MCF 10A (cell line): ENCODE results near the gene GPANK1. TPM values are rescaled to one million over a fixed set of nuclear protein-coding genes. Genes with fewer than 3 reads are reported as not detected.

Source experiments
- BruUV-seq: library from RNA; stranded (reverse); fragments of 400-500 nt; replicated peaks from 2 replicates; lab custom pipeline; 2021; lab: Mats Ljungman, UMichigan
- CTCF ChIA-PET: fragments of 300-600 bp; sonication (Branson Sonifier 250); formaldehyde crosslinking; extraction: SDS; loops from one replicate; lab custom pipeline; 2021; ENCODE audit warnings: antibody characterized with exemption, inconsistent platforms; lab: Yijun Ruan, JAX
- POLR2A ChIA-PET: fragments of 300-600, 350-650 bp; sonication (Branson Sonifier 250); formaldehyde crosslinking; extraction: SDS; loops from one replicate; lab custom pipeline; 2020; ENCODE audit warnings: antibody characterized with exemption, inconsistent platforms; lab: Yijun Ruan, JAX
- DNase-seq: peaks from one replicate; pipeline ENCODE4 v3.0.0-alpha.2; 2018; ENCODE audit not compliant: unreplicated experiment
- H3K27ac Mint-ChIP-seq: one replicate; pipeline ENCODE4 v1.8.0; 2022; ENCODE audit warnings: mild to moderate bottlenecking, low read depth, mixed read lengths; ENCODE audit not compliant: unreplicated experiment
- H3K27me3 Mint-ChIP-seq: one replicate; pipeline ENCODE4 v1.8.0; 2022; ENCODE audit warnings: mixed read lengths; ENCODE audit not compliant: insufficient read depth, unreplicated experiment
- H3K36me3 Mint-ChIP-seq: one replicate; pipeline ENCODE4 v1.8.0; 2022; ENCODE audit warnings: mild to moderate bottlenecking, moderate library complexity, mixed read lengths; ENCODE audit not compliant: insufficient read depth, unreplicated experiment
- H3K4me1 Mint-ChIP-seq: one replicate; pipeline ENCODE4 v1.8.0; 2022; ENCODE audit warnings: mixed read lengths; ENCODE audit not compliant: insufficient read depth, unreplicated experiment
- H3K4me3 Mint-ChIP-seq: one replicate; pipeline ENCODE4 v1.8.0; 2022; ENCODE audit warnings: mild to moderate bottlenecking, moderate library complexity, mixed read lengths; ENCODE audit not compliant: unreplicated experiment
- H3K9me3 Mint-ChIP-seq: one replicate; pipeline ENCODE4 v1.8.0; 2022; ENCODE audit warnings: mixed read lengths; ENCODE audit not compliant: unreplicated experiment
- intact Hi-C: fragments of 100-400 bp; cut with micrococcal nuclease; formaldehyde crosslinking; loops from 2 replicates; pipeline ENCODE4 v1.14.1; 2022
- total RNA-seq: library from RNA; stranded (reverse); gene quantifications from 2 replicates; pipeline ENCODE4 v1.2.3, GENCODE V29; 2022
- TF ChIP-seq, protein P1 (sequence below): fragments of 200-600 bp; IDR thresholded peaks from one replicate; pipeline ENCODE4 v1.8.0; 2022; ENCODE audit warnings: antibody characterized with exemption, mild to moderate bottlenecking; ENCODE audit not compliant: unreplicated experiment

GPANK1 gene
- total RNA-seq, 1 experiment from 2014 or later = 13.0 TPM

DNA sequence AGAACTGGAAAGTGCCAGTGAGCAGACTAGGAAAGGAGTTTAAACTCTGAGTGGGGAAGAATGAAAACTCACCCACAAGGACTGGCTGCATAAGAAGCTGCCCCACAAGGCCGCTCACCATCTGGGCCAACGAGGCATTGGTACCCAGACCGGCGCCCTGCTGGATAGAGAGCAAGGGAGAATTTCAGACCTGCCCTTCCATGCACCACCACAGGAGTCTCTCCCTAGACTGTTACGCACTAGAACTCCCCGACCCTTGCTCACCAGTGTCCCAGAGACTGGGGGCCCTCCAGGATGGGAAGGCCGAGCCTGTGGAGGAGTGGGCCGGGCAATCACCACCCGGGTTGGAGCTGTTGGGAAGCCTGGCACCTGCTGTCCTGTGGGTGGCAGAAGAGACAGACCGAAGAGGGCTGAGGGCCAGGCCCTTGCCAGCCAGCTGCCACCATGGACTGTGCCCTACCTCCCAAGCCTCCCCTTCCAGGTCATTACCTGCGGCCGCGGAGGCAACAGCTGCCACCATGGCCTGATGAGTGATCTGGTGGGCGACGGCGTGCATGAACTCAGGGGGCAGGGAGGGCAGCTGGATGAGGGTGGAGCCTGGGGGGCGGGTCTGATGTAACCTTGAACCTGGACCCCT lies 20.9 kb downstream of the GPANK1 start:
- H3K9me3 Mint-ChIP-seq = no peaks in the 10 kb centered on the region
- intact Hi-C loops = no loop called here
- H3K4me1 Mint-ChIP-seq = no peaks in the 10 kb centered on the region
- no peaks in the 10 kb centered on the region for H3K27me3 Mint-ChIP-seq
- TF ChIP-seq, protein P1, sequence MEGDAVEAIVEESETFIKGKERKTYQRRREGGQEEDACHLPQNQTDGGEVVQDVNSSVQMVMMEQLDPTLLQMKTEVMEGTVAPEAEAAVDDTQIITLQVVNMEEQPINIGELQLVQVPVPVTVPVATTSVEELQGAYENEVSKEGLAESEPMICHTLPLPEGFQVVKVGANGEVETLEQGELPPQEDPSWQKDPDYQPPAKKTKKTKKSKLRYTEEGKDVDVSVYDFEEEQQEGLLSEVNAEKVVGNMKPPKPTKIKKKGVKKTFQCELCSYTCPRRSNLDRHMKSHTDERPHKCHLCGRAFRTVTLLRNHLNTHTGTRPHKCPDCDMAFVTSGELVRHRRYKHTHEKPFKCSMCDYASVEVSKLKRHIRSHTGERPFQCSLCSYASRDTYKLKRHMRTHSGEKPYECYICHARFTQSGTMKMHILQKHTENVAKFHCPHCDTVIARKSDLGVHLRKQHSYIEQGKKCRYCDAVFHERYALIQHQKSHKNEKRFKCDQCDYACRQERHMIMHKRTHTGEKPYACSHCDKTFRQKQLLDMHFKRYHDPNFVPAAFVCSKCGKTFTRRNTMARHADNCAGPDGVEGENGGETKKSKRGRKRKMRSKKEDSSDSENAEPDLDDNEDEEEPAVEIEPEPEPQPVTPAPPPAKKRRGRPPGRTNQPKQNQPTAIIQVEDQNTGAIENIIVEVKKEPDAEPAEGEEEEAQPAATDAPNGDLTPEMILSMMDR = no peak
- BruUV-seq = no TSS peak
- no peak overlapping the region for H3K27ac Mint-ChIP-seq
- POLR2A ChIA-PET = interaction anchor here (1.8 kb wide), 1 partner anchor 8 kb away, joined by 11 read pairs; the partner anchor contains the start of gene BAG6
- H3K4me3 Mint-ChIP-seq = no peak overlapping the region
- H3K36me3 Mint-ChIP-seq = peaks cover 77% of the 10 kb centered on the region
- CTCF ChIA-PET = no interaction called here
- DNase-seq = no peak

DNA sequence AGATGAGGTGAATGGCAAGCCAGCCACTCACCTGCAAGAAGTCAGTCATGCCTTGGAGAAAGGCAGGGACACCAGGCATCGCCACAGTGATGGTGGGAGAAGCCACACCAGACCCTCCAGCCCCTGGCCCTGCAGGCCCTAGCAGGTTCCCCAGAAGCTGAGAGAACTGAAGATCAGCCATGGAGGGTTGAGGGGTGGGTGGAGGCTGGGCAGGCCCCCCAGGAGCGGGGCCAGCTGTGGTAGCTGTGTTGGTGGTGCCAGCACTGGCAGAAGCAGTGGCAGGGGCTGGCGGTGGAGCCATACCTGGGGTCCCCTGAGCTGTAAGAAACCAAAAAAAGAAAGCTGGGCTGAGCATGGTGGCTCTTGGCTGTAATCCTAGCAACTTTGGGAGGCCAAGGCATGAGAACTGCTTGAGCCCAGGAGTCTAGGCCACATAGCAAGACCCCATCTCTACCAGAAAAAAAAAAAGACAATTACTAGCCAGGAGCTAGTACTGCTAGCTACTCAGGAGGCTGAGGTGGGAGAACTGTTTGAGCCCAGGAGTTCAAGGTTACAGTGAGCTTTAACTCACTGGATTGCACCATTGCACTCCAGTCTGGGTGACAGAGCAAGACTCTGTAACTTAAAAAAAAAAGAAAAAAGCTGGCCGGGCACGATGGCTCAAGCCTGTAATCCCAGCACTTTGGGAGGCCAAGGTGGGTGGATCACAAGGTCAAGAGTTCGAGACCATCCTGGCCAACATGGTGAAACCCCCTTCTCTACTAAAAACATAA lies 21.8 kb downstream of the GPANK1 start:
- H3K36me3 Mint-ChIP-seq = peaks cover 74% of the 10 kb centered on the region
- H3K4me3 Mint-ChIP-seq = no peak overlapping the region
- no peak overlapping the region for H3K27ac Mint-ChIP-seq
- DNase-seq = no peak
- intact Hi-C loops = no loop called here
- no peaks in the 10 kb centered on the region for H3K9me3 Mint-ChIP-seq
- BruUV-seq = no TSS peak
- TF ChIP-seq, protein P1 = no peak
- H3K4me1 Mint-ChIP-seq = no peaks in the 10 kb centered on the region
- H3K27me3 Mint-ChIP-seq = no peaks in the 10 kb centered on the region
- ChIA-PET CTCF (interaction anchor here (0.6 kb wide), 2 partner anchors 54 to 92 kb away, joined by 3 read pairs; no protein-coding TSS in a partner anchor), POLR2A (interaction anchor here (1.0 to 1.8 kb wide), 2 partner anchors 9 to 22 kb away, joined by 3 to 11 read pairs; partner anchors contain the start of genes BAG6 and GPANK1)

DNA sequence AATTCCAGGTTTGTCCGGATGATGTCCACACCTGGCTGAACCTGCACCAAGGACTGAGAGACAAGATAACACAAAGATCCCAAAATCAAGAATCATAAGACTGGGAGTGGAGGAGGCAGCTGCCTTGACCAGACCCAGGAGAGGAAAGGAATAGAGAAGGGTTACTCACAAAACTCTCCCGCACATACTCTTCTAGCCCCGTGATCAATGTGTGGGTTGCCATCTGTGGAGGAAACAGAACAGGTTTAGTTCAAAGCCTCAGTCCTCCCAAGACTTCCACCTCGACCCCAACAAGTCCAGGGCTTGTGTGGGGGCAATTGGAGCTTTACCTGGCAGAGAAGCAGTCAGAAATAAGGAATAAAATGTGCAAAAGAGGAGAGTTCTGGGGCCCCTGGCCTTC lies 23.4 kb downstream of the GPANK1 start:
- H3K27me3 Mint-ChIP-seq = no peaks in the 10 kb centered on the region
- ChIA-PET POLR2A (interaction anchor here (4.7 to 6.2 kb wide), 2 partner anchors 11 to 18 kb away, joined by 50 to 59 read pairs; partner anchors contain the start of genes BAG6 and PRRC2A), CTCF (no interaction called here)
- DNase-seq = no peak
- no peaks in the 10 kb centered on the region for H3K9me3 Mint-ChIP-seq
- intact Hi-C loops = no loop called here
- no peak overlapping the region for H3K4me3 Mint-ChIP-seq
- no peak overlapping the region for H3K27ac Mint-ChIP-seq
- no TSS peak for BruUV-seq
- H3K4me1 Mint-ChIP-seq = no peaks in the 10 kb centered on the region
- TF ChIP-seq, protein P1 = no peak
- peaks cover 72% of the 10 kb centered on the region for H3K36me3 Mint-ChIP-seq

DNA sequence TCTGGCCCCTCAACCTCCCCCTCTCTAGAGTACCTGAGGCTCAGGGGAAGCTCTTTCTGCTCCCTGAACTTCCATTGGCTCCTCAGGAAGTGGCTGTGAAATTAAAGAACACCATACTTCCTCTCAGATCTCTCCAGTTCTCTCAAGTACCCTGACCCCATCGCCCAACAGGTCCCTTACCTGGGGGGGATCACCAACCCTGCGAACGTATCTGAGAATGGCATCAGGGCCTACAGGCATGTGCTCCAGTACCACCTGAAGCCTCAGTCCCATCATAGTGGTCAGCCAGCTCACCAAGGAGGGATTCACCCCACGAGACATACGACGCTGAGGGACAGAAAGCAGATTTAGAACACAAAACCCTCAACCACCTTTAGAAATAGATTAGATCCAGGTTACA lies 24.2 kb downstream of the GPANK1 start:
- no peak overlapping the region for H3K27ac Mint-ChIP-seq
- no peaks in the 10 kb centered on the region for H3K4me1 Mint-ChIP-seq
- H3K9me3 Mint-ChIP-seq = no peaks in the 10 kb centered on the region
- H3K27me3 Mint-ChIP-seq = no peaks in the 10 kb centered on the region
- POLR2A ChIA-PET = interaction anchor here (4.7 to 6.2 kb wide), 2 partner anchors 11 to 17 kb away, joined by 50 to 59 read pairs; partner anchors contain the start of genes BAG6 and PRRC2A
- intact Hi-C loops = no loop called here
- TF ChIP-seq, protein P1 = no peak
- DNase-seq = no peak
- BruUV-seq = TSS peak; percentile 69
- CTCF ChIA-PET = interaction anchor here (0.6 kb wide), 2 partner anchors 13 to 94 kb away, joined by 3 read pairs; partner anchors contain the start of gene ATP6V1G2
- no peak overlapping the region for H3K4me3 Mint-ChIP-seq
- peaks cover 73% of the 10 kb centered on the region for H3K36me3 Mint-ChIP-seq
